ENCODE results near the gene THY1.
"Not testable (repeated sequence)": the region's sequence is repeated elsewhere in the genome, so short reads cannot be mapped to it uniquely, and the experiment has no call there.

Gene THY1

GRCh38 chr11:119417726-119418540 lies 5.0 kb downstream of the THY1 start:
- DNase-seq (ENCODE audit: low read depth): no peak

- no peak for DNase-seq (ENCODE audit: low read depth)
These were observed 6.1 kb downstream of the THY1 start for GRCh38 chr11:119416606-119417580.

- DNase-seq (ENCODE audit: low read depth): no peak
These were observed 7.0 kb downstream of the THY1 start for GRCh38 chr11:119415966-119416365.

- no peak for DNase-seq (ENCODE audit: low read depth)
These were observed 7.5 kb downstream of the THY1 start for GRCh38 chr11:119415517-119415916.

GRCh38 chr11:119414734-119415133 lies 8.2 kb downstream of the THY1 start:
- no peak for DNase-seq (ENCODE audit: low read depth)

- no peak for DNase-seq (ENCODE audit: low read depth)
These were observed 8.7 kb downstream of the THY1 start for GRCh38 chr11:119414321-119414720.

- no peak for DNase-seq (ENCODE audit: low read depth)
These were observed 10.9 kb downstream of the THY1 start for GRCh38 chr11:119412072-119412471.

GRCh38 chr11:119410501-119410900 lies 12.5 kb downstream of the THY1 start:
- no peak for DNase-seq (ENCODE audit: low read depth)

GRCh38 chr11:119409731-119410130 lies 13.2 kb downstream of the THY1 start:
- DNase-seq (ENCODE audit: low read depth): no peak

GRCh38 chr11:119406005-119406404 lies 17.0 kb downstream of the THY1 start:
- no peak for DNase-seq (ENCODE audit: low read depth)

- DNase-seq (ENCODE audit: low read depth): not testable (repeated sequence)
These were observed 17.5 kb downstream of the THY1 start for GRCh38 chr11:119405448-119405847.

GRCh38 chr11:119404872-119405271 lies 18.1 kb downstream of the THY1 start:
- DNase-seq (ENCODE audit: low read depth): no peak

- DNase-seq (ENCODE audit: low read depth): no peak
These were observed 20.0 kb downstream of the THY1 start for GRCh38 chr11:119403021-119403420.

GRCh38 chr11:119402470-119402869 lies 20.5 kb downstream of the THY1 start:
- no peak for DNase-seq (ENCODE audit: low read depth)

- DNase-seq (ENCODE audit: low read depth): no peak
These were observed 22.1 kb downstream of the THY1 start for GRCh38 chr11:119400860-119401259.

GRCh38 chr11:119397740-119398139 lies 25.2 kb downstream of the THY1 start:
- no peak for DNase-seq (ENCODE audit: low read depth)

GRCh38 chr11:119396835-119397234 lies 26.1 kb downstream of the THY1 start:
- DNase-seq (ENCODE audit: low read depth): no peak

- DNase-seq (ENCODE audit: low read depth): no peak
These were observed 31.7 kb downstream of the THY1 start for GRCh38 chr11:119391275-119391674.

GRCh38 chr11:119389611-119390254 lies 33.2 kb downstream of the THY1 start:
- no peak for DNase-seq (ENCODE audit: low read depth)

GRCh38 chr11:119388103-119388502 lies 34.9 kb downstream of the THY1 start:
- no peak for DNase-seq (ENCODE audit: low read depth)

- DNase-seq (ENCODE audit: low read depth): no peak
These were observed 38.6 kb downstream of the THY1 start for GRCh38 chr11:119384332-119384731.

- DNase-seq (ENCODE audit: low read depth): not testable (repeated sequence)
These were observed 40.5 kb downstream of the THY1 start for GRCh38 chr11:119382513-119382912.

Measured in activated T-cell treated with anti-CD3 and anti-CD28 coated beads for 48 hours (primary cell).